T-helper 1 cell (primary cell): ENCODE results near the gene PRR23E.

ENCODE experiments used
- DNase-seq, 5 donors: peaks; one replicate each; pipeline ENCODE4 v3.0.0-alpha.2; 2012 to 2020

PRR23E gene

DNA sequence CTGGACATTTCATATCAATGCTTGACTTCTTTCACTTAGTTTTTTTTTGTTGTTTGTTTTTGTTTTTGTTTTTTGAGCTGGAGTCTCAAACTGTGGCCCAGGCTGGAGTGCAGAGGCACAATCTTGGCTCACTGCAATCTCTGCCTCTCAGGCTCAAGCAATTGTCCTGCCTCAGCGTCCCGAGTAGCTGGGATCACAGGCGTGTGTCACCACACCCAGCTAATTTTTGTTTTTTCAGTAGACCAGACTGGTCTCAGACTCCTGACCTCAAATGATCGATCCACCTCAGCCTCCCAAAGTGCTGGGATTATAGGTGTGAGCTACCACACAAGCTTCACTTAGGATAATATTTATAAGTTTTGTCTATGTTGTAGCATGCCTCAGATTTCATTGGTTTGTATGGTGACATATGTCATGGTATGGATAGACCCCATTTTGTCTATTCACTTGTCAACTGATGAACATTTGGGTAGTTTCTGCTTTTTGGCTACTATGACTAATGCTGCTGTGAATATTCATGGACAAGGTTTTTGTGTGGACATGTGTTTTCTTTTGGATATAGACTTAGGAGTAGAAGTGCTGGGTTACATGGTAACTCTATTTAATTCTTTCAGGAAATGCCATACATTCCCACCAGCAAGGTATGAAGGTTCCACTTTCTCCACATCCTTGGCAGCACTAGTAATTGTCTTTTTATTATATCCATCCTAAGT, 6.8 kb upstream of the PRR23E start:
- DNase-seq: no peak

- no peak for DNase-seq
These were observed 5.6 kb upstream of the PRR23E start for GRCh38 chr3:127187316-127187715.

DNA sequence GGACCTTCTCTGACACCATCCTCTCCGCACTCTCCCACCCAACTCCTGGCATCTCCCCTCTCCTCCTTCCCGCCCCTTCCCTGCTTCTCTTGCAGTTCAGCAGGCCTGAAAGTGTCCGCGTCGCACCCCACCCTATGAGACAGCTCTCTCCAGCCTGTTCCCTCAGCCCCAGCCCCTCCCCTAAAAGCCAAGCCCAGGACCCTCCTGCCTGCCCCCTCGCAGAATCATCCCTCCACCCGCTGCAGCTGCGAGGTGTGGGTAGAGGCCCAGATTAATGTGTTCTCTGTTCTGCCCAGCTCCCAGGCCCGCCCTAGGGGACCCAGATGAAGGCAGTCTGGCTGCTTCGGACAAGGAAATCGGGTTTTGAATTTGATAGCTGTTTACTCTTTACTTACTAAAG, 410 bp downstream of the PRR23E start:
- DNase-seq: no peak

GRCh38 chr3:127193775-127194174, 844 bp downstream of the PRR23E start:
- no peak for DNase-seq

DNA sequence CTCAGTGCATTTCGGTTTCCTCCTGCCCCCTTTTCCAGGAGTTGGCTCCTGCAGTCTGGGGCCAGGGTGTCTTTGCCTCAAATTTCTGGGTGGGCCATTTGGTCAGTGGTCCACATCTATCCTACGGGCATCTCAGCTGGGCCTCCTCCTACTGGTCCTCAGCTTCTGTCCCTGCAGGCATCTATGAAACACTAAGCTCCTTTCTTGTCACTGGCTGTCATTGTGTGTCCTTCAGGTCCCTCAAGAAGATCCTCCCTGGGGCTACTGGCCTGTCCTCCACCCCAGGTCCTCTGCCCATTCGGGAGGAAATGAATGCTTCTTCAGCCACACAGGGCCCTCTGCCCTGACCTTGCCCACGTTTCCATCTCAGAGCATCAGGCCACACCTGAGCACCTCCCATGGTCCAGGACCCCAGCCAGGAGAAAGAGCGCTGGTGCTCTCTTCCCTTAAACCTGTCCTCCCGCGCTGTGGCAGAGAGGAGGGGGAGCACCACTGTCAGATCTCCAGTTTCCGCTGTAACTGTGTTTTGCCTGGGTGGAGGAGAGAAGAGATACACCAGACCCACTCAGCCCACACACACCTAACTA, 1.8 kb downstream of the PRR23E start:
- DNase-seq: no peak

DNA sequence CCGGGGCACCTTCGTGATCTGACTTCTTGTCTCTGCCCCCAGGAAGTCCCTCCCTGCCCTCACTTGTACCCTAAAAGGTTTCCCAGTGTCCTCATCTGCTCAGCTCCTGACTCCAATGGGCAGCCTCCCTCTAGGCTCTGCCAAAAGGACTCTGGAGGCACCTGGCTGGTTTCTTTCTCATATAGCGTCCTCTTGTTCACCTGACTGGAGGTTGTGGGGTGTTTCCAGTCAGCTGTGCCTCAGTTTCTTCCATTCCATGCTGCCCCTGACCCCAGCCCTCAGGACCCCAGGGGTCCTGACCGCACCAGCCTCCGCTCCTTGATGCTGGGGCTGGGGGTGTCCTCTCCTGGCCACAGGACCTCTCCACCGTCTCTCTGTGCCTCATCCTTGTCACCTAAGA, 2.5 kb downstream of the PRR23E start:
- DNase-seq: no peak

- no peak for DNase-seq
These were observed 3.1 kb downstream of the PRR23E start for GRCh38 chr3:127196002-127196401.

DNA sequence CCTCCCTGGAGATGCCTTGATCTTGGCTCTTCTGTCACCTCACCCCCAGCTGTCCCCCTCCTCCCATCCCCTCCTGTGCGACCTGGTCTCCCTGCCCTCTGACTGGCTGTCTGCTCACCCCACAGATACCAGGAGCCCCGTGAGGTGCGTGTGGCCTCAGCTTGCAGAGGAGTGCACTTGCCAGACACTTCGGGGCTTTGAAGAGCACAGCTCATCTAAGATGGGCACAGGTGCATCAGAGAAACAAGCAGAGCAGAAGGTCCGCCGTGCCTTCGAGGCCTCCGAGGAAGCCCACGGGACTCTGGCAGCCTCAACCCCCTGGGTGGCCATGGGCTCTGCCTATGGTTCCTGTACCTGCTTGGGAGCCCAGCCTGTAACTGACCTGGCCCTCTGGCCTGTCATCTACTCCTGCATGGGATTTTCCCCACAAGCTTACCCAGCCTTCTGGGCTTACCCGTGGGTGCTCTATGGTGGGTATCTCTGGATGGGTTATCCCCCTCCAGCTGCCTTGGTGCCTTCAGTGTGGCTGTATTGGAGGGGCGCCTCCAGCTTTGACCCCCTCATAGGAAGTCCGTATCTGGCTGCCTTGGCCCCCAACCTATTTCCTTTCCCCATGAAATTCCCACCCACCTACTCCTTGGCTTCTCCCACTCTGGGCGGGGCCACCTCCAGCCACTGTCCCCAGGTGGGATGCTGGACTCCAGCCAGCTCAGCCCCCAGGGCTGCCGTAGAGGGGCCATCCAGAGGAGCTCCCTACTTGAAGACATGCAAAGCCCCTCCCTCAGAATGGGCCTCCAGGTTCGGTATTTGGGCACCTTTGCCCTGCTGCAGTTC, 3.8 kb downstream of the PRR23E start:
- no peak for DNase-seq

- no peak for DNase-seq
These were observed 4.6 kb downstream of the PRR23E start for GRCh38 chr3:127197300-127198189.

DNA sequence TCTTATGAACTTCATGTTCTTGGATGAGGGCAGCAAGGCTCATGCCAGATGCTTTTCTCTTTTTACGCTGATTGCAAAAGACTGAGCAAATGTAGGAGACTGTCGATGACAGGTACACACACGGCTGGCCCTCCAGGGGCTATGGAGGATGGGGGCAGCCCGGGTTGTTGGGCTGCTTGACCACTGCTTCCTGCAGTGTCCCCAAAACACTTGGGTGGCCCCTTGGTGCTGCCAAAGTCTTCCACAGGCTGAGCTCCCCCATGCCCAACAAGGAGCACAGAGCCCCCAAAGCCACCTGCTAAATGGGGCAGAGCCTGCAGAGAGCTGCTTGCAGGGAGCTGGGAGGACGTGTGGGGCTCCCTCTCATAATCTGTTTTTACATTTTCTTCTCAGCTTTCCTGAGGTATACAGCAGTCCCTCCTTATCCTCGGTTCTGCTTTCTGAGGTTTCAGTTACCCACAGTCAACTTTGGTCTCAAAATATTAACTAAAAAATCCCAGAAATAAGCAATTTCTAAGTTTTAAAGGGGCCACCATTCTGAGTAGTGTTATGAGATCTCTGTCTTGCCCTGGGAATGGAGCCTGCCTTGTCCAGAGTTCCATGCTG, 7.3 kb downstream of the PRR23E start:
- DNase-seq: no peak

- DNase-seq: no peak
These were observed 10.1 kb downstream of the PRR23E start for GRCh38 chr3:127203024-127203423.

- DNase-seq: no peak
These were observed 12.1 kb downstream of the PRR23E start for GRCh38 chr3:127204841-127205582.

- no peak for DNase-seq
These were observed 13.2 kb downstream of the PRR23E start for GRCh38 chr3:127206154-127206553.

- no peak for DNase-seq
These were observed 13.9 kb downstream of the PRR23E start for GRCh38 chr3:127206611-127207516.

DNA sequence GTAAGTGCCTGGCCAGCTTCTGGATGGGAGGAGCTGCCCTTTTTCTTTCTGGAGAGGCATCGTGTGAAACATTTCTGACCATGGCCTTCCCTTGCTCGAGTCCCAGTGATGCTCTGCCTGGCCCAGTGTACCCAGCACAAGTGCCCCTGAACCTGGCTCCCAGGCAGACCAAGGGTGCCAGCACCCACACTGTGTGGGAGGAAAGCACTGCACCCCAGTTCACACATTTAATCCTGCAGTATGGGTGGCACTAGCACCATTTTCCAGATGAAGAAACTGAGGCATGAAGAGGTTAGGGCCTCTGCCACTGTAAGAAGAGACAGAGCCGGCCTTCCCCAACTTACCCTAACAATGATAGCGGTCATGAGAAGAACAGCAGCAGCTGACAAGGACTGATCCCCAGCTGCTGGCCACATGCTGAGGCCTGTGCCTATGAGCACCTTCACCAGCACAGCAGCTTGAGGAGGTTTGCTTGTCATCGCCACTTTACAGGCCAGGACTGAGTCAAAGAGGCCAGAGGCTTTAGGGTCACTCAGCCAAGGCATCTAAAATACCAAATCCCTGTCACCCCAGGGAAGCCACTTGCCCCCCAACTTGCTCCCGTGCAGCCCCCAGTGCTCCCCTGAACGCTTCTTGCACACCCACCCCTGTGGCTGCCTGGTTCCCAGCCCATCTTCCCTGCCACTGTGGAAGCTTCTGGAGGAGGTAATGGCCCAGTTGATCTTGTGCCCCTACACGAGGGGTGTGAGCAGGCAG, 15.0 kb downstream of the PRR23E start:
- no peak for DNase-seq

GRCh38 chr3:127208483-127209100, 15.7 kb downstream of the PRR23E start:
- no peak for DNase-seq

DNA sequence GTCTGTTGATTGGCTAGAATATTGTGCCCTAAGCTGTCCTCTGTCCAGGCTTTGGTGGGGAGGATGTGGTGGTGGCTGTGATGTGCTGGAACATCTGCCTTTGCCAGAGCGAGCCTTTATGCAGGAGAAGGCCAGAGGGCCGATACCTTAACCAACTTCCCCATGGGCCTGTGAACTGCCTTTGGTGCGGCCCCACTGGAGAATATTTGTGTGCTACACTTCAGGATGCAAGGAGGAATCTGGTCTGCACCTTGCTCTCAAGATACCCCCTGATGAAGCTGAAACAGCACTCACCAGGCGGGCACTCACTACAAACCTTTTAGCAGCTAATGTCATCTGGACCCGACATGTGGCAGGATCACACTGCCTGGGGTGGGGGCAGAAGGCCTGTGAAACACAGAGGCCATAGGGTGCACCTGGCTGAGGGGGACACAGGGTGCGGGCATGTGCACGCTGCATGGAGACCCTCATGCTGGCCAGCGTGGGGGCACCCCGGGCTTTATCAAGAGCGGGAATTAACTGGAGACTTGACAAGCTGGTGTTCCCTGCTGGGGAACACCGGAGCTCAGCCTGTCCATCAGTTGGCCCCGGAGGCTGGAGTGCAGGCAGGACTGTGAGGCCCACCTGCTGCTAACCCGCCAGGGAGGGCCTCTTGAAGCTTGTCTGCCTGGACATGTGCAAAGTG, 16.4 kb downstream of the PRR23E start:
- no peak for DNase-seq

DNA sequence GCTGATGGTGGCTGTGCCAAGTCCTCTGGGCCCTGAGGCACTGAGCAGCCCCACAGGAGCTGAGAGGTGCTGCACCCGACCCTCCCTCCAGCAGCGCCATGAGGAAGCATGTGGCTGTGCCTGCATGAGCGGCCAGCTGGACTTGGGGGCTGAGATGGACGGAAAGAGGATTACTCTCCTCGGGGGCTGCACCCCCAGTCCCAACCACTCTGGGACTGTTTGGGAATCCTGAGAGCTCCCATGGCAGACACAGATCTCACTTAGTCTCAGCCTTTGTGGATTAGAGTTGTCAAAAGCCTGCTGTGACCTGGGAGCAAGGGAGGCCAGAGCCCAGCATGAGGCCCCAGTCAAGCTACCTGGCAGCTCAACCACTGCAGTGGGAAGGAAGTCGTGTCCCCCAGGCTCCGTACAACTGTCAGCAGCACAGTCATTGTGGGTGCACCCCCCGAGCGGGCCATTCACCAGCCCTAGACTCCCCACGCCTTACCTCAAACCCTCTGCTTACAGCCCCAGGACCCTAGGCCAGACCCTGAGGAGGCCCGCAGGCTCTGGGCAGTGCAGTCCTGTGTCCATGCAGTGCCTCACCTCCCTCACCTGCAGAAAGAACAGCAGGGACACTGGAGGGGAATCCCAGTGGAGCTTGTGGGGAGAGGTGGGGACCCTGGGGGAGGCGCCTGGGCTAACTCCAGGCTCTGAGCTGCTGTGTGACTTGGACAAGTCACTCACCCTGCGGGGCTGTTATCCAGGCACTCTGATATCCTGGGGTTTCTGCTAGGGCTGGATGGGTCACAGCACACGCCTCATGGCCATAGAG, 17.1 kb downstream of the PRR23E start:
- DNase-seq: no peak
